ENCODE results near the gene IQGAP2. TPM values are rescaled to one million over a fixed set of nuclear protein-coding genes. Genes with fewer than 3 reads are reported as not detected.

IQGAP2 gene
- polyA plus RNA-seq, 1 donor (not counting 4 experiments of a cell fraction or from before 2014, with no cell fraction given), result 0.14 TPM

GRCh38 chr5:76672242-76672641 is 269.2 kb downstream of the IQGAP2 start:
- Histone ChIP-seq H3K9me1 (ENCODE audit: control insufficient read depth, extremely low read depth, insufficient read depth, low read length) (no peaks in the 10 kb centered on the region), H3K4me3 (ENCODE audit: control insufficient read depth in 2 of 3, extremely low read depth in 1 of 3, insufficient read depth in 2 of 3, low read depth in 1 of 3, low read length in 3 of 3) (no peak overlapping the region), H3K27ac (ENCODE audit: control insufficient read depth, insufficient read depth, low read length) (no peak overlapping the region), H3K9ac (ENCODE audit: control insufficient read depth, extremely low read depth, insufficient read depth, low read length) (no peak overlapping the region), H3K4me2 (ENCODE audit: control insufficient read depth, extremely low read depth, insufficient read depth, low read depth, low read length) (no peak overlapping the region), H3K36me3 (ENCODE audit: control insufficient read depth in 2 of 2, extremely low read depth in 1 of 2, insufficient read depth in 2 of 2, low read length in 2 of 2) (no peaks in the 10 kb centered on the region), H3K79me2 (ENCODE audit: control insufficient read depth, insufficient read depth, low read length) (no peaks in the 10 kb centered on the region), H4K20me1 (ENCODE audit: control insufficient read depth, extremely low read depth, insufficient read depth, low read length) (no peaks in the 10 kb centered on the region), H3K27me3 (ENCODE audit: control insufficient read depth, extremely low read depth, insufficient read depth, low read length) (no peaks in the 10 kb centered on the region), H3K9me3 (ENCODE audit: control insufficient read depth, low read depth, low read length) (no peaks in the 10 kb centered on the region), H2AFZ (ENCODE audit: control insufficient read depth, low read length) (no peak overlapping the region), H3K4me1 (ENCODE audit: control insufficient read depth, extremely low read depth, insufficient read depth, low read length) (peaks cover 3% of the 10 kb centered on the region)
- dilution Hi-C loops (cut with MboI; ENCODE audit: extremely low pct_ligation_motif_present, low sequenced_read_pairs), result no loop called here
- FAIRE-seq (no peak), DNase-seq (ENCODE audit: low read depth, low spot score) (no peak)
- no peak for TF ChIP-seq EZH2 (IDR thresholded peaks at IDR 0.05; ENCODE audit: low read length)

GRCh38 chr5:76673125-76673524 is 270.0 kb downstream of the IQGAP2 start:
- FAIRE-seq, result no peak

More at GRCh38 chr5:76673125-76673524, 270.0 kb downstream of the IQGAP2 start:
- Histone ChIP-seq H4K20me1 (ENCODE audit: control insufficient read depth, extremely low read depth, insufficient read depth, low read length) (no peaks in the 10 kb centered on the region), H3K4me2 (ENCODE audit: control insufficient read depth, extremely low read depth, insufficient read depth, low read depth, low read length) (no peak overlapping the region), H3K9me1 (ENCODE audit: control insufficient read depth, extremely low read depth, insufficient read depth, low read length) (no peaks in the 10 kb centered on the region), H3K4me1 (ENCODE audit: control insufficient read depth, extremely low read depth, insufficient read depth, low read length) (peaks cover 3% of the 10 kb centered on the region), H3K9ac (ENCODE audit: control insufficient read depth, extremely low read depth, insufficient read depth, low read length) (no peak overlapping the region), H3K27ac (ENCODE audit: control insufficient read depth, insufficient read depth, low read length) (no peak overlapping the region), H3K36me3 (ENCODE audit: control insufficient read depth in 2 of 2, extremely low read depth in 1 of 2, insufficient read depth in 2 of 2, low read length in 2 of 2) (no peaks in the 10 kb centered on the region), H3K4me3 (ENCODE audit: control insufficient read depth in 2 of 3, extremely low read depth in 1 of 3, insufficient read depth in 2 of 3, low read depth in 1 of 3, low read length in 3 of 3) (no peak overlapping the region), H3K9me3 (ENCODE audit: control insufficient read depth, low read depth, low read length) (no peaks in the 10 kb centered on the region), H3K27me3 (ENCODE audit: control insufficient read depth, extremely low read depth, insufficient read depth, low read length) (no peaks in the 10 kb centered on the region), H3K79me2 (ENCODE audit: control insufficient read depth, insufficient read depth, low read length) (no peaks in the 10 kb centered on the region), H2AFZ (ENCODE audit: control insufficient read depth, low read length) (no peak overlapping the region)
- dilution Hi-C loops (cut with MboI; ENCODE audit: extremely low pct_ligation_motif_present, low sequenced_read_pairs), result no loop called here
- no peak for DNase-seq (ENCODE audit: low read depth, low spot score)
- TF ChIP-seq EZH2 (IDR thresholded peaks at IDR 0.05; ENCODE audit: low read length) (no peak), CTCF (optimal IDR thresholded peaks at IDR 0.05 in 1 of 3, IDR thresholded peaks at IDR 0.05 in 1 of 3, conservative IDR thresholded peaks at IDR 0.05 in 1 of 3; ENCODE audit: extremely low read depth in 1 of 3, insufficient read depth in 2 of 3, low read length in 3 of 3) (no peak)

Data from keratinocyte (primary cell).